Measurements from ENCODE around the gene PCLO. TPM values are rescaled to one million over a fixed set of nuclear protein-coding genes. Genes with fewer than 3 reads are reported as not detected.

PCLO gene
- total RNA-seq, 1 experiment from 2014 or later = 2.3 TPM

DNA sequence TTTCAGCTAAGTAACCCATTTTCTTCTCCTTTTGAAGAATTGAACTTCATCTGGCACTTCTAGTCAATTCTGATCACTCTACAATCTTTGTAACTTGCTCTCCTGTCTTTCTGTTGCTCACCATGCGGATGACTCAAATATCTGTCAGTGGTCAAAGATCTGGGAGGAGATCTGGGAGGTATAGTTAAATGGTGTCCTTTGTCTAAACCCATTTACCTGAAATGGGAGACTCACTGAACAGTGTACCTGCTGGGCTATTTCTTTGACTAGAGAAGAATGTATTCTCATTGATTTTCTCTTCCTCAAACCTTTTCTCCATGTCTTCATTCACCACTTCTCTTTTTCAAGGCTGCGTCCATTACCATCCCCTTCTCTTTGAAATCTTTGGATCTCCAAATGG lies 42.0 kb upstream of the PCLO start:
- no peak overlapping the region for H3K4me3 Mint-ChIP-seq (ENCODE audit: unreplicated experiment)
- POLR2A ChIA-PET = interaction anchor here (0.6 kb wide), 1 partner anchor 381 kb away, joined by 3 read pairs; no protein-coding TSS in a partner anchor
- H3K4me1 Mint-ChIP-seq (ENCODE audit: insufficient read depth, unreplicated experiment) = no peaks in the 10 kb centered on the region
- TF ChIP-seq, protein P1, sequence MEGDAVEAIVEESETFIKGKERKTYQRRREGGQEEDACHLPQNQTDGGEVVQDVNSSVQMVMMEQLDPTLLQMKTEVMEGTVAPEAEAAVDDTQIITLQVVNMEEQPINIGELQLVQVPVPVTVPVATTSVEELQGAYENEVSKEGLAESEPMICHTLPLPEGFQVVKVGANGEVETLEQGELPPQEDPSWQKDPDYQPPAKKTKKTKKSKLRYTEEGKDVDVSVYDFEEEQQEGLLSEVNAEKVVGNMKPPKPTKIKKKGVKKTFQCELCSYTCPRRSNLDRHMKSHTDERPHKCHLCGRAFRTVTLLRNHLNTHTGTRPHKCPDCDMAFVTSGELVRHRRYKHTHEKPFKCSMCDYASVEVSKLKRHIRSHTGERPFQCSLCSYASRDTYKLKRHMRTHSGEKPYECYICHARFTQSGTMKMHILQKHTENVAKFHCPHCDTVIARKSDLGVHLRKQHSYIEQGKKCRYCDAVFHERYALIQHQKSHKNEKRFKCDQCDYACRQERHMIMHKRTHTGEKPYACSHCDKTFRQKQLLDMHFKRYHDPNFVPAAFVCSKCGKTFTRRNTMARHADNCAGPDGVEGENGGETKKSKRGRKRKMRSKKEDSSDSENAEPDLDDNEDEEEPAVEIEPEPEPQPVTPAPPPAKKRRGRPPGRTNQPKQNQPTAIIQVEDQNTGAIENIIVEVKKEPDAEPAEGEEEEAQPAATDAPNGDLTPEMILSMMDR (IDR thresholded peaks at IDR 0.05; ENCODE audit: unreplicated experiment) = no peak
- DNase-seq (ENCODE audit: unreplicated experiment) = no peak
- H3K27ac Mint-ChIP-seq (ENCODE audit: low read depth, unreplicated experiment) = no peak overlapping the region
- H3K36me3 Mint-ChIP-seq (ENCODE audit: insufficient read depth, unreplicated experiment) = no peaks in the 10 kb centered on the region
- no peaks in the 10 kb centered on the region for H3K9me3 Mint-ChIP-seq (ENCODE audit: unreplicated experiment)
- intact Hi-C loops (cut with micrococcal nuclease) = no loop called here
- BruUV-seq (replicated peaks) = no TSS peak
- CTCF ChIA-PET = no interaction called here
- H3K27me3 Mint-ChIP-seq (ENCODE audit: insufficient read depth, unreplicated experiment) = peaks cover 74% of the 10 kb centered on the region

DNA sequence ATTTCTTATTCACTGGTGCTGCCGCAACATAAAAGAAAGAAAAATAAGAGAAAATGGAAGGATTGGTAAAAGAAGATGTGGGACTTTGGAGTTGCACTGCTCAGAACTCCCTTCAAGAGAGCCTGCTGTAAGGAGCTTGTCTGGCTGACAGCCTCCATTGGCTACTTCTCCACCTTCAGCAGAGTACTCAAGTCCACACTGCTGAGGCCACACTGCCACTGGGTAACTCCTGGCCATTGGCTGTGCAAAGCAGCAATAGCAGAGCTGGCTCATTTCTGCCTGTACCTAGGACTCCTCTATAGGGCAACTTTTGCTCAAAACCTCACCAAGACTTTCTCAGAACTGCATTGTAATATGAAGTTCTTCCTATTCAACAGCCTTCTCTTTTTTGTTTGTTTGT lies 38.7 kb upstream of the PCLO start:
- H3K9me3 Mint-ChIP-seq (ENCODE audit: unreplicated experiment) = no peaks in the 10 kb centered on the region
- CTCF ChIA-PET = no interaction called here
- H3K36me3 Mint-ChIP-seq (ENCODE audit: insufficient read depth, unreplicated experiment) = no peaks in the 10 kb centered on the region
- peaks cover 88% of the 10 kb centered on the region for H3K27me3 Mint-ChIP-seq (ENCODE audit: insufficient read depth, unreplicated experiment)
- TF ChIP-seq, protein P1 (IDR thresholded peaks at IDR 0.05; ENCODE audit: unreplicated experiment) = no peak
- no peaks in the 10 kb centered on the region for H3K4me1 Mint-ChIP-seq (ENCODE audit: insufficient read depth, unreplicated experiment)
- no peak overlapping the region for H3K4me3 Mint-ChIP-seq (ENCODE audit: unreplicated experiment)
- no TSS peak for BruUV-seq (replicated peaks)
- intact Hi-C loops (cut with micrococcal nuclease) = no loop called here
- no peak overlapping the region for H3K27ac Mint-ChIP-seq (ENCODE audit: low read depth, unreplicated experiment)
- no peak for DNase-seq (ENCODE audit: unreplicated experiment)
- POLR2A ChIA-PET = no interaction called here

DNA sequence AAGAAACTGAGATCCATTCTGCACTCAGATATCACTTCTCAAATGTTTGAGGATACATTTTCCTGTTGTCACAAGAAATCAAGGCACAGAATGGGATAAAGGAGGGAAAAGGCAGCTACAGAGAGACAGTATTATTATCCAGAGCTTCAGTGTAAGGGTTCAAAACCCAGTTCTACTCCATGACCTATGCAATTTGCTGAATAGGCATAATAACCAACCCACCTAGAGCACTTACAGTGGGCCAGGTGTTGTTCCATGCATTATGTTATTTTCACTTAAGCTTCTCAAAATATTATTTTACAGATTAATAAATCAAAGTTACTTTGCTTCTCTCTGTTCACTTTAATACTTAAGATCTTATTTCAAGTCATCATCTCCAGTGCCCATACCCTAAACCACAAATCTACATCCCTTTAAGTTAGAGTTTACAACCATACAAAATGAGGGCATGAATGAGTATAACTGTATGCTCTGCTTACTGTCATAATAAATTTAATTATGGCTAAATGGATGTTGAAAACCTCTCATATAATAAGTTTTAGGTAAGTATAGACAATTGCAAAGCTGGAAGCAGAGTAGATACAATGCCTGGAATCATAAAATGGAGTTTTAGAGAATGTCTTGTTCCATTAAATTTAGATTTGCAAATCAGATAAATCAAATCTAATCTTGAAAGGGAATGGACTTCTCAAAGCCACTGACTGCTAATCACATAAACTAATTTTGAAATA lies 28.1 kb upstream of the PCLO start:
- BruUV-seq (replicated peaks) = no TSS peak
- TF ChIP-seq, protein P1 (IDR thresholded peaks at IDR 0.05; ENCODE audit: unreplicated experiment) = no peak
- DNase-seq (ENCODE audit: unreplicated experiment) = no peak
- Mint-ChIP-seq H3K4me3 (ENCODE audit: unreplicated experiment) (no peak overlapping the region), H3K9me3 (ENCODE audit: unreplicated experiment) (no peaks in the 10 kb centered on the region), H3K4me1 (ENCODE audit: insufficient read depth, unreplicated experiment) (no peaks in the 10 kb centered on the region), H3K36me3 (ENCODE audit: insufficient read depth, unreplicated experiment) (no peaks in the 10 kb centered on the region), H3K27ac (ENCODE audit: low read depth, unreplicated experiment) (no peak overlapping the region), H3K27me3 (ENCODE audit: insufficient read depth, unreplicated experiment) (peaks cover 37% of the 10 kb centered on the region)
- intact Hi-C loops (cut with micrococcal nuclease) = no loop called here
- ChIA-PET POLR2A (no interaction called here), CTCF (interaction anchor here (0.5 kb wide), 1 partner anchor 48 kb away, joined by 4 read pairs; no protein-coding TSS in a partner anchor)

DNA sequence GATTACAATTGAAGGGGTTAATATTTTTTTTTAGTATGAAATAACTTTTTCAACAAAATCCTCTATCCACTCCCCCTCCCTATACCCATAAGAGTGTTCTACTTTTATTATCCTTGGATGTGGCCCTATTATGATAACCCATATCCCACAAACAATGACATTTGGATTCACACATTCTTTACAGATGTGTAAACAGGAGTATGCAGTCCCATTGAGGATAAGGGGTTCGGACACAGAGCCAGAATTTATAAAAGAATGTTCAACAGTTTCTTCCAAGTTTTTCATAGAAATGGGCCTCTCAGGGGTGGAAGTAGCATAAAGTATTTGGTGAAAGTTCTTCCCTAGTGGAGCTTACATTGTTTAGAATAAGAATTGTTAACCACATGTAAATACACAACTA lies 16.1 kb upstream of the PCLO start:
- ChIA-PET POLR2A (no interaction called here), CTCF (no interaction called here)
- no peak for DNase-seq (ENCODE audit: unreplicated experiment)
- TF ChIP-seq, protein P1 (IDR thresholded peaks at IDR 0.05; ENCODE audit: unreplicated experiment) = no peak
- Mint-ChIP-seq H3K9me3 (ENCODE audit: unreplicated experiment) (peaks cover 19% of the 10 kb centered on the region), H3K4me3 (ENCODE audit: unreplicated experiment) (no peak overlapping the region), H3K4me1 (ENCODE audit: insufficient read depth, unreplicated experiment) (no peaks in the 10 kb centered on the region), H3K27ac (ENCODE audit: low read depth, unreplicated experiment) (no peak overlapping the region), H3K27me3 (ENCODE audit: insufficient read depth, unreplicated experiment) (peaks cover 13% of the 10 kb centered on the region), H3K36me3 (ENCODE audit: insufficient read depth, unreplicated experiment) (no peaks in the 10 kb centered on the region)
- intact Hi-C loops (cut with micrococcal nuclease) = no loop called here
- BruUV-seq (replicated peaks) = no TSS peak

All from MCF 10A (cell line).